Measurements from ENCODE around the gene LONRF2.

The LONRF2 gene

DNA sequence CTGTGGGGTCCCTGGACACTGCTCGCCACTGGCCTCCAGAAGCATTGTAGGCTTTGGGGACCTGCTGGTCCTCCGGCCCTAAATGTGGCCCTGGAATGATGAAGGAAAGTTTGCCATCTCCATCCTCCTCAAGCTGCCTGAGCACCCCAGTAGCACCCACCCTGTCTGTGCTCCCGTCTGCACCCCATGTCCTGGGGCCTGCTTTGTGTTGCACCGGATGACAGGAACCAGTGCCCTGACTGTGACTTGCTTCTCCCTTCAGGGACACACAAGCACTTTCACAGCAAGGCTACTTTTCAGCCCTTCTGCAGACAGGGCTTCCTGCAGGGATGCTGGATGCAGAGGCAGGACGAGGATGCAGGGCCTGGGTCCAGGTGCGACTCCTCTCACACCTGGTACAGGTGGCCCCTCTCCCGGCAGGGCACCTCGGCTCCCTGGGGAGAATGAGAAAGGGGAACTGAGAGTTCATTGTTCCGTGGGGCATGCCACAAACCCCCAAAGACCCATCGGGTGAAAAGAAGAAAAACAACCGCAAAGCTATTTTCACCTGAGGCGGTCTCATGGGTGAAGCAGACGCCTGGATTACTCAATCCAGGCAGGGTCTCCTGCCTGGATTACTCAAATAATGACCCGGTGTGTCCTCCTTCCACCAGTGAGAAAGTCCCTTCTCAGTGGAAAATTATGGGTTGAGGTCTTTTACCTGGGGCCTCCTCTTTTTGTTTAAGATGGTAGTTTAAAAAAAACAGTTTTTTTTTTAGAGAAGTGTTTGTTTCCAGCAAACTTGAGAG lies 74.9 kb downstream of the LONRF2 start:
- Histone ChIP-seq H4K20me1 (no peaks in the 10 kb centered on the region), H3K27me3 (no peaks in the 10 kb centered on the region), H3K27ac (peak overlapping the region in 9 of 11 experiments; percentile 16 to 85 (median 74); a peak in 17 of 22 replicates), H3K9me3 (replicated peaks in 1 of 11) (no peaks in the 10 kb centered on the region), H3K4me1 (peaks cover 53 to 74% (median 65%) of the 10 kb centered on the region in 10 experiments), H3K36me3 (no peaks in the 10 kb centered on the region), H3K9ac (peak overlapping the region in 7 of 11 experiments; percentile 37 to 69 (median 52); a peak in 10 of 22 replicates), H3K4me3 (peak overlapping the region in 2 of 10 experiments; percentile 5 to 38; a peak in 2 of 20 replicates), H3K4me2 (peak overlapping the region; percentile 7 to 91 (median 79); a peak in 21 of 22 replicates)
- peak in 8 of 11 experiments; percentile 56 to 94 (median 84); a peak in 14 of 22 replicates for TF ChIP-seq Cebpa-rat (IDR thresholded peaks at IDR 0.05)

DNA sequence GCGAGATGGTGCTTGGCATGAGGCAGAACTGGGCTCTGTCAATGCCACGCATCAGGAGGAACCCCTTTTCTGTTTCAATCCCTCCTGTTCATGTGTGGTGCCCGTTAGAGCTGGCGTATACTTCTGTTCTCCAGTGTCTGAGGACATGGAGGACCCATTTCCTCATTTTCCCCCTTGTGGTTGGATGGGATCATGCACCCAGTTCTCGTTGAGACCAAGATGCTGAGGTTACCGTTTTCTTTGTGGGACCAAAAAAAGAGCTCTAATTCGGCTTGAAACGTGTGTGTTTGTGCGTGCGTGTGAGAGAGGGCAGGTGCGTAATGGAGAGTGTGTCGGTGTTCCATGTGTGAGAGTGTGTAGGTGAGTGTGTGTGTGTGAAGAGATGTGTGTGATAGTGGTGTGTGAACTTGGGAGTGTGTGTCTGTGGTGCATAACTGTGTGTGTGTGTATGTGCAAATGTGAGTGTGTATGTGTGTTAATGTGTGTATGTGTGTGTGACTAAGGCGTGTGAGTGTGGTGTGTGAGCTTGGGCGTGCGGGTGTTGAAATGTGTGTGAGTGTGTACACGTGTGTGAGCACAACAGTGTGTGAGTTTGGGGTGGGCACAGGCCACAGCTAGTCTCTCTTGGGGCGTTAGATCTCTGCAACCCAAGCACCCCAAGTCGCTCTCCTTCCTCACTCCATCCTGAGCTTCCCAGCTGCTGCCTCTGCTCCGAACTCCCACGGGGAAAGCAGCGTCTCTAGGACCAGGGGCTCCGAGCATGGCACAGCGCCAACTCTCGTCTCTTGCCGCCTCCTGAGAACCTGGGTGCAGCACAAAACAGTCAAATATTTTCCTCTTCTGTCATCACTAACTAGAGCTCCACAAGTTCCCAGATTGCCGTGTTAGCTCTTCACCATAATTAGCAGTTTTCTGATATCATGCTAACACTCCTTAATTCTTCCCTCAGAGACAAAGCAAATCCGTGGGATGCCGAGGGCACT lies 75.8 kb downstream of the LONRF2 start:
- Histone ChIP-seq H3K4me2 (peak overlapping the region; percentile 55 to 91 (median 79)), H3K27me3 (no peaks in the 10 kb centered on the region)
- no peak for TF ChIP-seq Cebpa-rat (IDR thresholded peaks at IDR 0.05)

DNA sequence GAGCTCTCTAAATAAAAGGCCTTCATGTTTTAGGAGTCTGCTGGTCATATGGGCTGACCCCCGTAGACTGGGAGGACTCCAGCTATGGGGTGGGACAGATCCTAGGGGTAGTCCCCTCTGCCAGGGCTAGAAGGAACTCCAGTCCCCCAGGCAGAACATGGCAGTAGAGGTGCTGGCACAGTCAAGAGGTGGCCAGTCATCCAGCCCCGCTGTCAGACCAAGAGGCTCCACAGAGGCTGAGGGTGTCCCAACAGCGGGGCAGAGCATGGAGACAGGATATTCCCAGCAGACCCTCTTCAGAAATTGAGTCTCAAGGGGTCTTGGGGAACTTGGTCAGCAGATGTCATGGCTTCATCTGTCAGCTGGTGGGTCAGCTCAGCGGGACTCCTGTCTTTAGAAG lies 76.6 kb downstream of the LONRF2 start:
- Histone ChIP-seq H3K4me1 (peaks cover 58 to 79% (median 70%) of the 10 kb centered on the region in 10 experiments), H3K27me3 (no peaks in the 10 kb centered on the region), H3K4me3 (no peak overlapping the region), H3K27ac (peak overlapping the region in 7 of 11 experiments; percentile 23 to 85 (median 46); a peak in 10 of 22 replicates), H3K9ac (peak overlapping the region in 2 of 11 experiments; percentile 11 to 35; a peak in 1 of 22 replicates), H3K4me2 (peak overlapping the region; percentile 55 to 91 (median 79)), H3K36me3 (no peaks in the 10 kb centered on the region), H4K20me1 (no peaks in the 10 kb centered on the region), H3K9me3 (replicated peaks in 1 of 11) (no peaks in the 10 kb centered on the region)
- TF ChIP-seq Cebpa-rat (IDR thresholded peaks at IDR 0.05): no peak

More for the DNA sequence above, 75.8 kb downstream of the LONRF2 start:
- no peaks in the 10 kb centered on the region for H4K20me1 ChIP-seq
- H3K36me3 ChIP-seq: no peaks in the 10 kb centered on the region
- H3K9me3 ChIP-seq (replicated peaks in 1 of 11): no peaks in the 10 kb centered on the region
- H3K9ac ChIP-seq: peak overlapping the region in 3 of 11 experiments; percentile 34 to 52 (median 44); a peak in 5 of 22 replicates
- H3K4me3 ChIP-seq: no peak overlapping the region; a peak in 1 of 20 replicates
- H3K4me1 ChIP-seq: peaks cover 58 to 79% (median 70%) of the 10 kb centered on the region in 10 experiments
- peak overlapping the region in 7 of 11 experiments; percentile 45 to 85 (median 66); a peak in 15 of 22 replicates for H3K27ac ChIP-seq

DNA sequence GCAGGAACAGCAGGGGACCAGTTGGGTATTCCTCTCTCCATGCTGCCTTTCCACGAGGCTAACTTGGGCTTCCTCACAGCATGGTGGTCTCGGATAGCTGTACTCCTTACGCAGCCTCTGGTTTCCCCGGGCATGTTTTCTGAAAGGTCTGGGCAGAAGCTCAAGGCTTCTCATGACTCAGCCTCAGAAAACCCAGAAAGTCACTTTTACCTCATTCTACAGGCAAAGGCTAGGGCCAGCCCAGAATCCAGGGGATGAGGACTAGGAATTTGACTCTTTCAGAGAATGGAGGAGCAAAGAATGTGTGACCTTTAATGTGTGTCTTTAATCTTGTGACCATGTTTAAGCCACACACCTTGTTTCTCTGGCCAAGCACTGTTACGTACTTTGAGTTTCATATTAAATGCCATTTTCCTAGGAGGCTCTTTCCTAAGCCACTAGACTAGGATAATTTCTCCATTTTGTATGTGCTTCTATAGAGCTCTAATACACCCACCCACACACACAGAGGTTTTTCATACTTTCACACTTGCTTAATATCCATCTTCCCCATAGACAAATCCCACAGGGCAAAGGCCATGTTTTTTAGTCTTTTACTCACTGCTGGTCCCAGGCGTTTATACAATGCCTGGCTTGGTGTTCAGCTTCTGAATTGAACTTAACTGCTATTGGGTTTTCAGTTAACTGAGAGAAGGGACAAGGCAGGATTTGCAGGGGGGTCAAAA lies 77.3 kb downstream of the LONRF2 start:
- Histone ChIP-seq H3K9me3 (replicated peaks in 1 of 11) (no peaks in the 10 kb centered on the region), H3K27me3 (no peaks in the 10 kb centered on the region), H3K4me1 (peaks cover 58 to 79% (median 70%) of the 10 kb centered on the region in 10 experiments), H3K9ac (peak overlapping the region in 2 of 11 experiments; percentile 11 to 35; a peak in 1 of 22 replicates), H3K36me3 (no peaks in the 10 kb centered on the region), H3K4me3 (no peak overlapping the region), H3K27ac (peak overlapping the region in 7 of 11 experiments; percentile 23 to 85 (median 46); a peak in 9 of 22 replicates), H3K4me2 (peak overlapping the region; percentile 55 to 91 (median 79)), H4K20me1 (no peaks in the 10 kb centered on the region)
- TF ChIP-seq Cebpa-rat (IDR thresholded peaks at IDR 0.05): no peak

DNA sequence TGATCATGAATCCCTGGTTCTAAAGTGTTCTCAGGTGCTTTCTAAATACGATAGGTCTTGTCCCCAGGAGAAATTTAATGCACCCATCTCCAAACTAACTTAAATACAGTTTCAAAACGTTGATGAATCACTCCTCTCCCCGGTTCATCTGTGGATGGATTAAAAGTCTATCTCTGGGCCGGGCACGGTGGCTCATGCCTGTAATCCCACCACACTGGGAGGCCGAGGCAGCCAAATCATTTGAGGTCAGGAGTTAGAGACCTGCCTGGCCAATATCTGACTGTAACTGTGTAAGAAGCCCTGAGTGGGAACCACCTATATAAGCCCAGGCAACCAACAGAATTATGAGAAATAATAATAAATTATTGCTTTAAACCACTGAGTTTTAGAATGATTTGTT lies 78.7 kb downstream of the LONRF2 start:
- Histone ChIP-seq H3K27ac (peak overlapping the region in 2 of 11 experiments; percentile 37 to 47; a peak in 2 of 22 replicates), H3K36me3 (no peaks in the 10 kb centered on the region), H3K4me2 (peak overlapping the region in 6 of 11 experiments; percentile 35 to 88 (median 64); a peak in 8 of 22 replicates), H3K9me3 (replicated peaks in 1 of 11) (no peaks in the 10 kb centered on the region), H4K20me1 (no peaks in the 10 kb centered on the region), H3K4me1 (peaks cover 50 to 65% (median 59%) of the 10 kb centered on the region in 10 experiments), H3K4me3 (no peak overlapping the region), H3K9ac (no peak overlapping the region), H3K27me3 (no peaks in the 10 kb centered on the region)
- no peak for TF ChIP-seq Cebpa-rat (IDR thresholded peaks at IDR 0.05)

DNA sequence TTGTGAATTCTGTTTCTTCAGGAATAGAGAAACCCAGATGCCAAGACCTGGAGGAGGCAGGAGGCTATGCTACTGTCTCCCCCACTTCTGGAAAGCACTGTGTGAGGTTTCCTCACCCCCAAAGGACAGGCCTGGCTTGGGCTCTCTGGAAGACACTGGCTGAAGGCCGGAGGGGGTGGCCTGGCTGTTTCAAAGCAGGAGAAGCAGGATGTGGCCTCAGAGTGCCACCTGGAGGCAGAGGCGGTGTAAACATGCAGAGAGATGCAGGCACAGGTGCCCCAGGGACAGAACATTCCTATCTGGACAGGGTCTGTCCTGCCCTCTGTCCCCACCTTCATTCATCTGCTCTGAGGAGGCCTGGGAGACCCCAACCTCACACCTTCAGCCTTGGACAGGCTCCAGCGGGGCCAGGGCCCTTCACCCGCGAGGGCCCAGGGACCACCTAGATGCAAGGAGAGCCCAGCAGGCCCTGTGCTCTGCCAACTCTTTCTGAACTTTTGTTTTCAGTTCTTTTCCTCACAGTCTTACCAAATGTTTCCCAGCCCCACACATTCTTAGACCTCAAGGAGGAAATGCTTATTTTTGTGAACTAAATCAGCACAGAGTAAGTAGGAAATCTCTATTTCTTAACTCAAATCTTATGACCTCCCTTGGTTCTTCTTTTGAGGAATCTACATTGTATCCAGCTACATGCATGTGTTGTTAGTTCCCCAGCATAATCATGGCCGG lies 79.2 kb downstream of the LONRF2 start:
- Histone ChIP-seq H3K9me3 (replicated peaks in 1 of 11) (no peaks in the 10 kb centered on the region), H4K20me1 (no peaks in the 10 kb centered on the region), H3K4me1 (peaks cover 44 to 59% (median 54%) of the 10 kb centered on the region in 10 experiments), H3K36me3 (no peaks in the 10 kb centered on the region), H3K27me3 (no peaks in the 10 kb centered on the region), H3K27ac (peak overlapping the region in 10 of 11 experiments; percentile 2 to 48 (median 34); a peak in 9 of 22 replicates), H3K4me2 (peak overlapping the region; percentile 13 to 88 (median 40); a peak in 21 of 22 replicates), H3K4me3 (no peak overlapping the region), H3K9ac (peak overlapping the region in 2 of 11 experiments; percentile 23 to 49; a peak in 4 of 22 replicates)
- no peak for TF ChIP-seq Cebpa-rat (IDR thresholded peaks at IDR 0.05)

DNA sequence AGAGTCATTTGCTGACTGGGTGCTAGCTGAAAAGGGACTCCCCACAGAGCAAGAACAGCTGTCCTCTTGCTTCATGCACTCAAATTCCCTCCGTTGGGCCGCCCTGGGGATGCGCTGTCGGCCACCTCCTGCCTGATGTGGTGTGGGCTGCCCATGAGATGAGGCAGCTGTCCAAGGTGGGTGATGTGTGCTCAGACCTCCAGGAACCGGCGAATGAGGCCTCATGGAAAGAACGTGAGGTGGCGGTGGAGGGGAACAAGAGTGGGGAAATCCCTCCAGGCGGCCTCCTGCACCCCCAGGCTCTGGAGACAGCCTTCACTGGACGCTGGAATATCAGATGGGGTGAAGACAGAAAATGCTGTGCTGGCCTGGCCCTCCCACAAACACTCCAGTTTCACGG lies 79.8 kb downstream of the LONRF2 start:
- no peaks in the 10 kb centered on the region for H3K36me3 ChIP-seq
- H3K4me2 ChIP-seq: peak overlapping the region; percentile 13 to 88 (median 40); a peak in 21 of 22 replicates
- TF ChIP-seq Cebpa-rat (IDR thresholded peaks at IDR 0.05): no peak
- H3K9me3 ChIP-seq (replicated peaks in 1 of 11): no peaks in the 10 kb centered on the region
- H3K9ac ChIP-seq: peak overlapping the region in 2 of 11 experiments; percentile 23 to 49; a peak in 3 of 22 replicates
- H3K4me3 ChIP-seq: no peak overlapping the region
- no peaks in the 10 kb centered on the region for H4K20me1 ChIP-seq
- H3K27me3 ChIP-seq: no peaks in the 10 kb centered on the region
- H3K27ac ChIP-seq: peak overlapping the region in 9 of 11 experiments; percentile 2 to 48 (median 32); a peak in 9 of 22 replicates
- peaks cover 39 to 54% (median 48%) of the 10 kb centered on the region in 10 experiments for H3K4me1 ChIP-seq

Measured in BLaER1 treated with 17β-estradiol and CSF1 and Interleukin-3, amounts not matched to agents 10 nM and 100 nM (cell line).